ENCODE results near the gene OTUD7B. TPM values are rescaled to one million over a fixed set of nuclear protein-coding genes. Genes with fewer than 3 reads are reported as not detected.
"Not testable (repeated sequence)": the region's sequence is repeated elsewhere in the genome, so short reads cannot be mapped to it uniquely, and the experiment has no call there.

Gene OTUD7B
- total RNA-seq, 1 donor from 2014 or later = 7.3 TPM

DNA sequence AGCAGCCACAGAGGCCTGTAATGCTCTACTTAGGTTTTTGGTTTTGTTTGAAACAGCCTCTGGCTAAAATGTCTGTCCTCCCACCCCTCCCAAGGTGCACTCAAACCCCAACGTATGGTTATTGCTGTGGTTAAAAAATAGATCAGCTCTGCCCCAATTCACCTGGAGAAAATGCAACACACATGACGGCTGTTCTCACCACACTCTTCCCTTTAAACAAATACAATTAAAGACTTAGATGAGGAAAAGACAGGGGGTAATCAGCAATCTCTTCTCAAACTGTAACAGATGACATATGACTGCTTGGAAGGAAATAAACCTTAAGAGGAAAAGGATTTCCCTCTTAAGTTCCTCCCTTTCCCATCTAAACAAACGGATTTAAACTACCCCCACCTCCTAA, 67.6 kb downstream of the OTUD7B start:
- DNase-seq = no peak

DNA sequence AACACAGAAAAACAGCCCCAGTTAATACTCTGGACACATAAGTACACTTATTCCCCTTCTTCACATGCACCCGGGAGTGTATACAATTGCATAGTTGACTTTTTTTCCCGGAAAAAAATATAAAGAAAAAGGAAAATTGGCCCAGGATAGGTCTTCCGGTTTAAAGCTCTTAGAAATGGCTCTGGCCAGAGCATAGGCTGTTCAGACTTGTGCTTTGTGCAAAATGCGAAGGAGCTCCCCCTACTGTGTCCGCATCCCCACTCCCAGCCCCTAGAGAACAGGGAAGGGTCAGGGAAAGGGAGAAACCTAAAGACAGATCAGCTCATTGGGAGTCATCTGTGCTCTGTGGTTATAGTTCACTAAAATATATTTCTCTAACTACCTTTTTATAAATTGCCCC, 68.3 kb downstream of the OTUD7B start:
- no peak for DNase-seq

DNA sequence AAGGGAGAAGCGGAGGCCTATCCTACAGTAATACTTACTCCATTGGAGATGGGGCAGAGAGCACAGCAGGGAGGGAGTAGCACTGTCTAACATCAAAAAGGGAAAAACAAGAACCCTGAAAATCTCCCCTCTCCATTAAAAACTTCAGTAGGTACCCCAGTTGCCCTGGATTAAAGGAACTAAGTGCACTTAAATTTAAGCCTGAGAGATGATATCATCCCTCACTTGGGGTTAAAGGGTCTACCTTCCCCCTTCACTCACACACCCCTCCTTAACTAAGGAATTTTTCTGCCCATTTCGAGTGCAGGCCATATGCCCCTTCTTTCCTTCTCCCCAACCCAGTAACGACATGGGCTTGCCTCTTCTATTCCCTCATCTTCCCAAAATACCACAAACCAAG, 70.1 kb downstream of the OTUD7B start:
- no peak for DNase-seq

DNA sequence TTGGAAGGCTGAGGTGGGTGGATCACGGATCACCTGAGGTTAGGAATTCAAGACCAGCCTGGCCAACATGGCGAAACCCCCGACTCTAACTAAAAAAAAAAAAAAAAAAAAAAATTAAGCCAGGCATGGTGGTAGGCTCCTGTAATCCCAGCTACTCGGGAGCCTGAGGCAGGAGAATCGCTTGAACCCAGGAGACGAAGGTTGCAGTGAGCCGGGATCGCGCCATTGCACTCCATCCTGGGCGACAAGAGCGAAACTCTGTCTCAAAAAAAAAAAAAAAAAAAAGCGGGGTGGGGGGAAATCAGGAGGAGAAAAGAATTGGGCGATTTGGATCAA, 71.9 kb downstream of the OTUD7B start:
- not testable (repeated sequence) for DNase-seq

DNA sequence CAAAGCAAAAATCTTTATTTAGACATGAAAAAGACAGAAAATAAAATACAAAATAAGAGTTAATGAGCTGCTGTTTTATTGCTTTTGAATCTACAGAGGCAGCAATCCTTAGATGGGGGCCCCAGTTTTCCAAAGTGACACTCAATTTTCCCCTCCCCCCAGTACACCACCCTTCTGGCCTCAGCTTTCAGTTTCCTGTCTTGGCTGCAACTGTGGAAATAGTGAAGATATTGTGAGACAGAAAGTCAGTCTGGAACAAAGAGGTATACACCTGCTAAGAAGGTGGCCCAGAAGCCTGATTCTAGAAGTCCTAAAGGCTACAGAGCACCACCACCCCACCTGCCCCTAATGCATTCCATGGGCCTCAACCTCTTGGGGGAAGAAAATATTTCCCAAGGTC, 72.8 kb downstream of the OTUD7B start:
- DNase-seq = no peak

DNA sequence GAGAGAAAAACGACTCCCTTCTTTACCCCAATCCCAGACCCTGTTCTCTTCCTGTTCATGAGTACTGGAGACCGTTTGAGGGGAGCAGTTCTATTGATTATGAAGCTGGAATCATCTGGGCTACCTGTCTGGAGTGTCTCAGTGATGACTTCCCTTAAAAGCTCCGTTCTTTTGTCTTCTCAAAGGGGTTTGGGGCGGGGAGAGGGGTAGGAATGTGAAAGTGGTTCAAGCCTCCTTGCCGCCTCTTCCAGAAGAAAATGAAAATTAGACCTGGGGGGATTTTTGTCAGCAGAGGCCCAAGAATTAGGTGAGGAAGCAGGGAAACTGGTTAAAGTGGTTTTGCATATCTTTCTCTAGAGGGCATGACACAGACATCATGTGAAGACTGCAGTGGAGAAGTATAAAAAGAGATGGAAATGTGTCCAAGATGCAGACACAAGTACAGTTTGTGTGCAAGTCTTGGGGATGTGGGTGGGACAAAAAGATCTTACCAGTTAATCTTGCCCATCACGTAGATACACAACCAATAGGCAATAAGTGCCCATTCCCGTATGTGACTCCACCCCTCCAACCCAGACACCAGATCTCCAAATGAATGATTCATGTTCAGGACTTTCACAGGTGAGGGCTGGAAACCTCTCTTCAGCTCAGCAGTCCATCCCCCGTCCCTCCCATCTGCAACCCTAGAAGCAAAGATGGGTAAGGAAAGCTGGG, 73.4 kb downstream of the OTUD7B start:
- peak; percentile 26 for DNase-seq

DNA sequence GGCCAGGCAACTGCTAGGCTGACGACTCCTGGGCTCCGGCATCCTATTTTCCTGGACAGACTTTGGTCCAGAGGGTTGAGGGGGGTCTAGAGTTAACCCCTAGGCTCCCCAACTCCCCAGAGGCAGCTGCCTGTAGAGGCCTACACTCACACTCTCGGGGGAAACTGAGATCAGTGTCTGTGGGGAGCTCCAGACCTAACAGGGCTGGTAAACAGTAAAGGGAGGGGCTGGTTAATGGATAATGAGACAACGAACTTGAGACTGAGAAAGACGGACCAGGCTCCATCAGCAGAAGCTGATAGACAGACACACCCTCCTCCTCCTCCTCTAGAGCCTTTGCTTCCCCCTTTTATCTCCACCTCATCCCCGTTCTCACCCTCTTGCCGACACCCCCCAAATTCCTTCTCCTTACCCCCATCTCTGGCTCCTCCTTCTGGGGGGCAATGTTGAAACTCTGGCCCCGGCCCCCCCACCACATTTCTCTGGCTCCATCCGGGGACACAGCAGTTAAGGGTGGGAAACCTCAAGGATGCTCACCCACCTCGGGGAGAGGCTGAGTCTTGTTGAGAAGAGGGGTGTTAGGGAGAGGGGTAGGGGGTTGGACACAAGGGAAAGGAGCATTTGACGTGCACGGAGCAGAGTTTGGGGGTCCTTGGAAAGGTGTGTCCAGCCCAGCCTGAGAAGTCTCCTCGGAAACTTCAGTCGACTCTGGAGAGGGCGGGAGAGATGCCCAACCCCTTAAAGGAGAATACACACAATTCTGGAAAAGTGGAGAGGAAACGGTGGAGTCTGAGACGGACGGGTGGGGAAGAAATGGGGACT, 74.1 kb downstream of the OTUD7B start, which contains the start of gene MTMR11:
MTMR11 (minus strand) TSS at position 710 of the 822 bp plus-strand sequence; CDS start at position 478, 232 bp downstream.
- peak; percentile 16 for DNase-seq

DNA sequence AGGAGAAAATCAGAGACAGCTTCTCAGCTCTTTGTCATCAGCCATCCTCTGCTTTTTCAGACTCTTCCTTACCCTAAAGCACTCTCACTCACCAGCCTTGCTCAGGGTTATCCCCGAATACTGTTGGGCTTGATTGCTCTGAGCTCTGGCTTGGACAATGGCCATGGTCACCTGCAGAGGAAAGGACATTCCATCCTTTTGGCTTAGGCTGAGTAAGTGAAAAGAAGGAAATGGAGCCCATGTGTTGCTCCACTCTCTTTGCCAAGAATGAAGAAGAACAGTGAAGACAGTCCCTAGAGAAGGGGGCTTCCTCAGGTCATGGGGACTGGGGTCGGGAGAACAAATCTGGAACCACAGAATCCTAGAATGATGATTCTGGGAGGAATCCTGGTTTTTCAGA, 76.2 kb downstream of the OTUD7B start:
- DNase-seq = no peak

DNA sequence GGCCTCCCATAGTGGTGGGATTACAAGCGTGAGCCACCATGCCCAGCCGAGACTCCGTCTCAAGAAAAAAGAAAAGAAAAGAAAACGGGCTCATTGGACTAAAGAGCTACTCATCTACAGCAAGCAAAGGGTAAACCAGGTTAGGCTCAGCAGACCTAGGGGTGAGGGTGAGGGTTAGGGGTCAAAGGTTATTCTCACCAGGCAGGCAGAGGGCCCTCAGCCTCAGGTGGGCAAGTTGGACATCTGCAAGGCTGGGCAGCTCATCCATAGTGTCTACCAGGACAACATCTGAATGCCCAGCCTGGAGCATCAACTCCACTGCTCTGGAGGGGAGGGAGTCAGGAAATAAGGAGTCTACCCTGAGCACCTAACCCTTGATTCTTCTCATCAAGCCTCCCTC, 77.3 kb downstream of the OTUD7B start:
- no peak for DNase-seq

DNA sequence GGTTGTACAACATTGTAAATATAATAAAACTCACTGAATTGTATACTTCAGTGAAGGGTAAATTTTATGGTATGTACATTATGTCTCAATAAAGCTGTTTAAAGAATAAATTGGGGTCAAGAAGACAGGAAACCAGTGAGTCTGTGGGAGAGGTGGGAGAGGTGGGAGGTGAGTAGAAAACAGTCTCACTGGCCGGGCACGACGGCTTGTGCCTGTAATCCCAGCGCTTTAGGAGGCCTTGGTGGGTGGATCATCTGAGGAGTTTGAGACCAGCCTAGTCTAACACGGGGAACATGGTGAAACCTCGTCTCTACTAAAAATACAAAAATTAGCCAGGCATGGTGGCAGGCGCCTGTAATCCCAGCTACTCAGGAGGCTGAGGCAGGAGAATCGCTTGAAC, 78.1 kb downstream of the OTUD7B start:
- no peak for DNase-seq

DNA sequence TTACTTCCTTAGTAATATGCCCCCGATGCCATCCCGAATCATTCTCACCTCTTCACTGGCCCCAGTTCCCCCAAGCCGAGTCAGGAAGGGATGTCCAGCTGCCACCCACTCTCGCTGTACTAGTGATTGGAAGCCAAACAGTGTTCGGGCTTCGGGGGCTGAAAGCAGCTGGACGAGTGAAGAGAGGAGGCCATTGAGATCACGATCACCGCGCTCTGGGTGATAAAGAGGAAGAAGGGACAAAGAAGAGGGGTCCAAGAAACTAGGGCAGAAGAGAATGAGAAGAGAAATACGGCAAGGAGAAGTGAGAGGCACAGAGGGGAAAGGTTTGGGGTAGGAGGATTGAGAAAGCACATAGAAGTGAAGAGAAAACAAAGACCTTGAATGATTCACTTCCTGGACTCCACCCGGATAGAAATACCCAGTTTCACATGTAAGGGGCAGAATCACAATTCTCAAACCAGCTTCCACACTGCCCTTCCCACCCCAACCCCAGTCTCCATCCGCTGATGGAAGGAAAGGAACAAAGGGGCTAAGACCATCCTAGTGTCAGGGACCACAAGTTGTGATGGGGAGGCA, 79.2 kb downstream of the OTUD7B start:
- no peak for DNase-seq

DNA sequence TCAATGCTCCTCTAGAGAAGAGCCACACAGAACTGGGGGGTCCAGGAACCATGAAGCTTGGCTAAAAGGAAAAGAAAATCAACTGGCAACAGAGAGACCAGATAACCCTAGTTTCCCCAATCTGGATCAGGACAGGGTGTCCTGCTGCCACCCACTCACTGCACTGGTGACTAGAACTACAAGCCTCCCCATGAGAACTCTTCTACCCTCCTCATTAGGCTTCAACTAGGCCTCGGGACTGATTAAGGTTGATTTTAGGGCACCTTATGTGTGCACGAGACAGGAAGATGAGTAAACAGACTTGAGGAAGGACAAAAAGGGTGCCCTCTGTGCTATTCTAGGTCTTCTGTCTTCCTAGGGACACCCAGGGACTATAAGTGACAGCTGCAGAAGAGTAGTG, 80.7 kb downstream of the OTUD7B start:
- no peak for DNase-seq

DNA sequence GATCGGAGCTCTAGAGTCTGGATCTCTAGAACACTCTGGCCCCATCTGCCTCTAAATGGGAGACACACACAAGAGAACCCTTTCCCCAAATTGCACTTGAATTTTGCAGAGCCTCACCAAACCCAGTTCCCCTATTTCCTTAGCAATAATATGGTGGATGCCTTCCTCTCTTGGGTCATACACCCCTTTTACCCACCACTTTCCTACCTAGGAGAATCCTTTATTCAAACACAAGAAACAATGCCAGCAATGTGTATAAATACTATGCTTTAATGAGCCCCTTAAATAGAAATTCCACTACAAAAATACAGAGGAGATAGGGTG, 82.2 kb downstream of the OTUD7B start:
- DNase-seq = no peak

DNA sequence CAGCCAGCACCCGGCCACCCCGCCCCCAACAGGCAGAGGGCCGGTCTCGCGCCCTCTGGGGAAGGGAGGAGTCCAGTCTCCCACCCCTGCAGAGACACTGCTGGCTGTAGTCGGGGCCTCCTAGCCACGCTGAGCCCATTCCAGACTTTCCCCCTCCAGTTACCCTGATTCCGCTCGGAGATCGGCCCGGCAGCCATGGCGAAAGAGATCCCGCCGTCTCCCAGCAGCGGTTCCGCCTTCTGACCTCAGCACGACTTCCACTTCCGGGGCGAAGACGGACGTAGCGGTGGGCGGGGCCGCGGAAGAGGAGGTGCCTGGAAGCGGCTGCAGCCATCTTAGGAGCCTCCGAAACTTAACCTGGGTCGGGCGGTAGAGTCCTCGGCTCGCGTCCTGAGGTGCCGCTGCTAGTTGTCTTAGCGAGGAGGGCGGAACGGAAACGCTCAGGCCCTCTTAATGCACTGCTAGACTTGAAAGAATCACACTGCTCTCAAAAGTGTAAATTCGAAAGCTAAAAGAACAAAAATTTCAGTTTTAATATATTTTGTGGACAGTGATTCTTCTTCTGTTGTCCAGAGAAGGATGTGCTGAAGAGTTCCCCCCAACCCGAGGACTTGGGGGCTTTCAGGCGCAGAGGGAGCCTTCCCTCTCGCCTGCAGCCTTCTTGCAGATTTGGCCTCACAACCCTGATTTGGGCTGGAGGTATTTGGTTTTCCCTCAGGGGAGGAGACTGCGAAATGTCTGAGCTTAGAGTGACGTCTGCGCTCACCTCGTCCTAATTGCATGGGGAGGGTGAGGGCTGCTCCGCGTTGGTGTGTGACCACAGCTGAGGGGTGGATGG, 82.7 kb downstream of the OTUD7B start, which contains the start of gene SF3B4:
SF3B4 (minus strand) TSS at position 241 of the 838 bp plus-strand sequence; CDS start at position 197, 44 bp downstream.
- peak; percentile 94 for DNase-seq

DNA sequence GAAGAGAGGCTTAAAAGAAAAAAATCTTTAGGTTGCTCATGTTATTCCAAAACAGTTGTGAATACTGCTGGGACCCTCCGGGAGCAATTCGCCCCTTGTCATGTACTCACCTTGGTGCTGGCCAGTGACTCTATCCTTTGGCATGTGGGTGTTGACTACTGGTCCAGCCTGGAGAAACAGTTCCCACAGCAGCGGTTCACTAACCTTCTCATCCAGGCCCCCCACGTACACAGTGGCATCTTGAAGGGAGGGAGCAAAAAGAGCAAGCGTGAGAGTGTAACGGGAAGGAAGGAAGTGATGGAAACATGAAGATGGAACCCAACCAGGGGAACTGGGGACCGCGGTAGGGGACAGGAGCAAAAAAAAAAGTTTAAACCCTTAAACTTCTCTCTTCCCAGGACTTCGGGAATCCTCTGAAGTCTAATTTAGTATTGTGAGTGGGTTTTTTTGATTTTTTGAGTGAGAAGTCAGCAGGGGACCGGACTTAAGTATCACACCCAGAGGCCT, 83.4 kb downstream of the OTUD7B start:
- DNase-seq = no peak

DNA sequence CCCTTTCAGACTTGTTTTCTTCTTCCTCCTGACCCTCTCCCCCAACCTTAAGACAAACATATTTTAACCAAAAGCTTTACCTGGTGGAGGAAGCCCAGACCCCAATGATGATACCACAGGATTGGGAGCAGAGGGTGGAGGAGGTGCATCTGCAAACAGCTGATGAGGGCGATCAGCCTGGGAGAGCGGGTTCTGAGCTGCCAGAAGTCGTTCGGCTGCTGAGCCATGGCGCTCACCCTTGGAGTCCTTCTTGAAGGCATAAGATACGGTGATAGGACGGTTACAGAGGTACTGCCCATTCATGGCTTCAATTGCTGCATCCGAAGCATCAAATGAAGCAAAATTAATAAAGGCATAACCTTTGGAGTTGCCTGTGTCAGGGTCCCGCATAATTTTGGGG, 84.2 kb downstream of the OTUD7B start:
- DNase-seq = no peak

DNA sequence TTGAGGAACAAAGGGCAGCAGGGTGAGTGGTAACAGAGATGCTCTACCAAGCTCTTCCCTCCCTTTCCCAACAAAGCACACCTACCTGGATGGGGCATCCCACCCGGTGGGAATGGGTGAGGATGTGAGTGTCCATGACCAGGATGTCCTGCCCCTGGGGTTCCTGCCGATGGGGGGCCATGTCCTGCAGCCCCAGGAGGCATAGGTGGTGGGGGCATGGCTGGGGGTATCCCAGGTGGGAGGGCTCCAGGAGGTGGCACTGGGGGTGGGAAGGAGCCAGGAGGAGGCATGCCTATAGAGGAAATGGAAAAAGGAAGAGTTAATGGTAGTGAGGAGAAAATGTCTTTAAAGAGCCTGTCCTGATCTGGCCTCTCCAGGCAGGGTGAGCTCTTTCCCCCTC, 84.8 kb downstream of the OTUD7B start:
- no peak for DNase-seq

DNA sequence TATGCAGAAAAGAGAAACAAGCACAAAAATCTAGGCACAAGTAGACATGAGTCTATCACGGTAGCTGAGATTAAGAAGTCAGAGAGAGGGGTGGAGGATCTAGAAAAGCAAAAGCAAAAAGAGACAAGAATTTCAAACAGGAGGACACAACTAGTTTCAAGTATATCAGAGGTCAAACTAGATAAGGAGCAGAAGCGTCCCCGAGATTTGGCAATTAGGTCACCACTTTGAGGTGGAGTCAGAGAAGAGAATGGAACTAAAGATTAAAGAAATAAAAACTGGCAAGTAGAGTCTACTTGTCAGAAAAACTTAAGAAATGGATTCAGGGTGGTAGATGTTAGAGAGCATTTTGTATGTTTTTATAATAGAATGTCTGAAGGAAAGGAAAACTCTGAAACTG, 85.2 kb downstream of the OTUD7B start:
- no peak for DNase-seq

DNA sequence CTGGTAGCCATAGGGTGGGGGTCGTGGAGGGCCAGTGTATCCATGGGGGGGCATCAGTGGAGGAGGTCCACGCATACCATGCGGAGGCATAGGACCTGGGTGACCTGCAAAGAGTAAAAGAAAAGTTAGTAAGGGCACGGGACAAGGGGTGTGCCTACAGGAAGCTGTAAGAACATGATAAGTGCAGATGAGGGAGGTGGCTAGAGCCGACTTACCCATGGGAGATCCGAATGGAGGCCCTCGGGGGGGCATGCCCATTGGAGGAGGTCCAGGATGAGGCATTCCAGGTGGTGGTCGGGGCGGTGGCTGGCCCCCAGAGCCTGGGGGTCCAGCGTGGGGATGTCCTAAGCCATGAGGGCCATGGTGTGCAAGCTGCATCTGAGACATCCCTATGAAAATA, 86.9 kb downstream of the OTUD7B start:
- no peak for DNase-seq

DNA sequence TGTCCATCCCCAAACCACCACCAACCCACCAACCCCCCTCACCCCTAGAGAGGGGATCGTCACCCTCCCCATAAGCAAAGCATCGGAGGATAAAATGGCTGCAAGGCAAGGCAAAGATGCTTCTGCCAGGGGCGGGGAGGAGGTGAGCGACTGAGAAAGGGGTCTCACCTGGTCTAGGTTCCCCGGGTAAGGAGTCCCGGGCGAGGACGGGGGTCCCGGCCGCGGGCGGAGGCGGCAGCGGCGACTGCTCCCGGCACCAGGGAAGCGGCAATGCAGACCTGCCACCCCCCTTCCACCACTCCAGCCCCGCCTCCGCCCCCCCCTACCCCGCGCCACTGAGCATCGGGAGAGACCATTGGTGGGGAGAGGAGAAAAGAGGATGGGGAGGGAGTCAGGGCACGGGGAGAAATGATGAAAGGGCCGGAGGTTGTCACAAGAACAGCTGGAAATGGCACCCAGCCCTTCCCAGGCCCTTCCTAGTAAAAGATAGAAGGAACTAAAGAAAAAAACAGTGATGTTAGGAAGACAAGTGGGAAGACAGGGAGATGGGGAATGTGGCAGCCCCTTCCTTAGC, 92.9 kb downstream of the OTUD7B start, which contains the start of gene SV2A:
SV2A (minus strand) TSS at position 274 of the 574 bp plus-strand sequence. CDS start 4,004 bp downstream, outside the sequence.
- DNase-seq = peak; percentile 83

DNA sequence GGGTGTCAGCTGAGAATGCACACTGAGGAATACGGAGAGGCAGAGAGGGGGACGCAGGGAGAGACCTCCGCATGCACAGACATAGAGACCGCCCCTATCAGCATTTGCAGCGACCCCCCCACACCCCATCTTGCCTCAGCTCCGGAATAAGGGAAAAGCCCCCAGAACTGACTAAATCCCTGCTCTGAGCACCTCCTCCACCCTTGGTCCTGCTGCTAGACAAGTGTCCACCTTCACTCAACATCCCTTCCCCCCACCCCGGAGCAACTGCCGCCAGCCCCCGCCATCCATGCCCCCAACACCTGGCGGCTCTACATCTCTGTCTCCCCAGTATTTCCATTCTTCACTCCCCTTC, 93.7 kb downstream of the OTUD7B start:
- DNase-seq = no peak
